G401.6 (cell line): Measurements from ENCODE around the gene DDA1.
A peak's percentile ranks its signal among the peaks of the same experiment; 100 is the strongest.

ENCODE experiments used
- FAIRE-seq: peaks from 2 replicates; lab custom pipeline; 2012; peaks lifted over from hg19 to GRCh38; lab: Jason Lieb, UNC

DDA1 gene

DNA sequence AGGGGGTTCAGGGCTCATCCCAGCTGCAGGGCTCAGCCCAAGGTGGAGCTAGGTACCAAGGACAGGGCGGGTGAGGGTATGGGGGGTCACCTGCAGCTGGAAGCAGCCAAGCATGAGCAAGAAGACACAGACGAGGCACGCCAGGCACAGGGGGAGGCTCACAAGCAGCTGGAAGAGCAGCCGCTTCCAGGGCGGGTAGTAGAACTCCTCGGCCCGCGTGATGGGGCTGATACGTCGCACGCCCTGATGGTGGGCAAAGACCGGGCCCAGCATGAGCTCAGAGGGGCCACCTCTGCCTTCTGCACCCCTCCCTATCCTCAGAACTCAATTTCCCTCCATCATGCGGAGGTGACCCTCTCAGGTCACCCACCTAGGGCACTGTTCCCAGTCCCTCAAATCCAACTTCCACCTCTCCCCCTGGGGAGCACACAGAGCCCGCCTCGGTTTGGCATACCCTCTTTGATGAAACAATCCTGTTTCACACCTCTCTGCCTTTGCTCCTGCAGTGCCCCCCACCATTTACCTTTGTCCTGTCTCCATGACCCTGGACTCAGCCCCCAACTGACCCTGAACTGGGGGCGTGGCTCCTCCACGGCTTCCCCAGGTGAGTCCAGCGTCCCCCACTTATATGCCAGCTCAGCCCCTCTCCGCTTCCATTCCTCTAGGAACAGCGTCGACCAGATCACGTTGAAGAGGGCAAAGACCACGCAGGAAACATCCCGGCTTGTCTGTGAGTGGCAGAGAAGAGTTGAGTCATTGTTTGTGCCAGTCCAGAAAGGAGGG, 21.1 kb downstream of the DDA1 start:
- FAIRE-seq = no peak

DNA sequence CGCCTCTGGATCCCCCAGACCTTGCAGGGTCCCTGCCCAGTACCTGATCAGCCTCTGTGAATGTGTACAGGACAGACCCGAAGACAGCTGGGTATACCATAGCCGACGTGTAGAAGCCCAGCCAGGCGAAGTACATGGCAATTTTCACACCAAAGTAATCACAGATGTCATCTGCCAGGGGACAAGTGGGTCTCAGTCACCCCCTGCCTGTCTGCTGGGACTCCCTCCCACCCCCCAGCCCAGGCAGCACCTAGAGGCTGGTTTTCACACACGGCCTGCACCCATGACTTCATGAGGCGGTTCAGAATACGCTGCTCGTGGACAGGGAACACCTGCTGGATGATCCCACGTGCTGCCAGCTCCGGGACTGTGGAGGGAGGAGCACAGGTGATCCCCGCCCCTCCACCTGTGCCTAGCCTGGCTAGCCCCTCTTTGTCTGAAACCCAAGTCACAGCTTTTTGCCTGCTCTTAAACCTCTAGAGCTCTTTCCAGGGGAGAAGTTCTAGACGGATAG, 21.7 kb downstream of the DDA1 start:
- FAIRE-seq = no peak

- no peak for FAIRE-seq
These were observed 23.0 kb downstream of the DDA1 start for GRCh38 chr19:17332360-17332676.

DNA sequence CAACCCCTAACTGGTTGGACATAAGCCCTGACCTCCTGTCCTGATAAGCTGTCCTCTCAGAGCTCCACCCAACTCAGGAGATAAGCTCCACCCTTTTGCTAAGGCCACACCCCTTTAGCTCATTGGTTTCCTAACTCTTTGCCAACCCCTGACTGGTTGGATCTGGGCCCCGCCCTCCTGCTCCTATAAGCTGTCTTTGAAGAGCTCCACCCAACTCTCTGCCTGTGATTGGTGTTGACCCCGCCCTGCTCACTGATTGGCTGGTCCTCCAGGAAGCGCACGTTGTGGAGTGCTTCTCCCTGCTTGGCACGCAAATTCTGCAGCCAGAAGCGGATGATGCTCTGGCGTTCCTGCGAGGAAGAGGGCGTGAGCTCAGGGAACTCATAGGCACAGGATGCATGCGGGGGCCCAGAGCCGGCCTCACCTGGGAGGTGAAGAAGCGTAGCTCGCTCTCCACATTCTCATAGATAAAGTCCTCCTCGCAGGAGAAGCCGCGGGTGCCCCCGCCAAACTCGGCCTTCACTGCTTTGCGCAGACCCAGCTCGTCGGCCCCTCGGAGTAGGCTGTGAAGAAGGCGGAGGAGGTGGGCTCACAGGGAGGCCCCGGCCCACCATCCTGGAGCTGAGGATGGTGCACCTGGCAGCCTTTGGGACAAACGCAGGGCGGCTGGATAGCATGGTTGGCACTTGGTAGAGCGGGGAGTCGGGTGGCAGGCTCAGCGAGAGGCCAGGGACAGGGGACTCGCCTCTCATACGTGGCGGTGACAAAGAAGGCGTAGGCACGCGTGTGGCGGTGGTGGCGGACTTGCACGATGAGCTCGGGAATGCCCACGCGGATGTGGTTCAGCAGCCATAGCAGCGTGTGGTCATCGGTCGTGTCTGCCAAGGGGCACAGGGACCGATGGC, 23.6 kb downstream of the DDA1 start:
- FAIRE-seq = no peak

DNA sequence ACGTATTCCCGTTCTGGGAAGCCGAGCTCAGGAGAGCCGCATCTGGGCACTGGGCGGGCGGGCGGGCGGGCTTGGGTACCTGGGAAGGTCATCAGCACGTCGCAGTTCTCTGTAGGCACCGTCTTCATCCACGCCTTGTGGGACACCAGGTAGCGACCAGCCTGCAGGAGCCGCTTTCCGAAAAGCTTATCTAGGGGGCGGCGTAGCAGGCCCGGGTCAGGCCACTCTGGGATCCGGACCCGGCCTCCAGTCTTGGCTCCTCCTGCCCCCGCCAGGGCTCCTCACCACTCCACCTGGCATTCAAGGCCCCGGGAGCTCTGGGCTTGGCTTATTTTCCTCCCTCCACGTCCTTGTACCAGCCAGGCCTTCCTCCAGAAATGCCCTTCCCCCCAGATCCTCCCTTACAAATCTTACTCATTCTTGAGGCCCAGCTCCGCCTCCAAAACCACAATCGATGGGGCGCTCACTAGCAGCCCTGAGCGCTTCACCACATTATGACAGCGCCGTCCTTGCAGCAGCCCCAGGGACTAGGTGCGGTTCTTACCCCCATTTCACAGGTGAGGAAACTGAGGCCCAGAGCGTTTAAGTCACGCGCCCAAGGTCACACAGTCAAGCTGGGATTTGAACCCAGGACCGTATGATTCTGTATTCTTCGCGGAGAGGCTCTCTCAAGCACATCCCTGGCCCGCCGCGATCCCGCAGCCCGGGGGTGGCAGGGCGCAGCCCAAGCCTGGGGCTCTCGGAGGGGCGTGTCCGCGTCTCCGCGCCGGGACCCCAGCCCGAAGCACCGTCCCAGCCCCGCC, 24.4 kb downstream of the DDA1 start:
- no peak for FAIRE-seq

DNA sequence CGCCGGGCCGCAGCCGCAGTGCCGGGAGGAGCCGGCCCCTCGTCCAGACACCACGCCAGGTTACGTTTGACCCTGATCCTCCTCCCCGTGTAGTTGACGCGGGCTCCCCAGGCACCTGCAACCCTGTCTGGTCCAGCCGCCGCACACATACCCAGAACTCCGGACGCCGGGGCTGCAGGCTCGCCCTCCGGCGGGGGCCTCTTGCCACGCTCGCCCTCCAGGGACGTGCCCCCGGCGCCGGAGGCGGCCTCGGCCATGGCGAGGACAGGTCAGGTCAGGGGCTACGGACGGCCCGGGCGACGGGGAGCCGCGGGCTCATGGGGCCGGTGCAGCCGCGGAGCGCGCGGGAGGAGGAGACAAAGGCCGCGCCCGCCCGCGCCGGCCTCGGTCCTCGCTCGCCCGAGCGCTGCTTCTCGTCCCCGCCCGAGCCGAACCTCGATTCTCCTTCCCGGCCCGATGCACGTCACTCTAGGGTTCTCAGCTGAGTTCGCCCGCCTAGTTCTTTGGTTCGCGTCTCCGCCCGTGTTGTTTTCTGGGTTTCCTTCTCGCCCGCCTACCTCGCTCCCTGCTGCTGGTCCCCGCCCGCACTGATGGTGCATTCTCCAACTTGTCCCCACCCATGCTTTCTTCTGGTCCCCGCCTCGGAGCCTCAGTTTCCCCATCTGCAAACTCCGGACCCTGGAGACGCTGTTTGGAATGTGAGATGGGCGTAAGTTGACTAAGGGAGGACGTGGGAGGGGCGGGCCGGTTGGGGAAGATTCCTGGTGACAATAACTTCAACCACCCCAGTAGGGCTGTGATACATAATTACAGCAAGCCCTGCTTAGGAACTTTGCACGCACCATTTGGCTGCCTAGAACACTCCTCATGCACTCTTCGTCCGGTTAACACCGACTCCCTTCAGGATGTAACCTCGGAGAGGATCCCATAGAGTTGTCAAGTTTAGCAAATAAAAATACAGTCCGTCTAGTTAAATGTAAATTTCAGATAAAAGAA, 25.3 kb downstream of the DDA1 start, which contains the start of gene ANO8:
TSS of gene ANO8 (minus strand) at position 442 of the 996 bp plus-strand sequence. CDS start at position 257, 185 bp downstream.
- FAIRE-seq = peak; percentile 86

- FAIRE-seq = no peak
These were observed 26.2 kb downstream of the DDA1 start for GRCh38 chr19:17335575-17335974.

- peak; percentile 98 for FAIRE-seq
These were observed 27.7 kb downstream of the DDA1 start, which contains the start of gene GTPBP3 for GRCh38 chr19:17336872-17337674. GTPBP3 (plus strand) TSS chr19:17337553; CDS start chr19:17337612, 59 bp downstream.

DNA sequence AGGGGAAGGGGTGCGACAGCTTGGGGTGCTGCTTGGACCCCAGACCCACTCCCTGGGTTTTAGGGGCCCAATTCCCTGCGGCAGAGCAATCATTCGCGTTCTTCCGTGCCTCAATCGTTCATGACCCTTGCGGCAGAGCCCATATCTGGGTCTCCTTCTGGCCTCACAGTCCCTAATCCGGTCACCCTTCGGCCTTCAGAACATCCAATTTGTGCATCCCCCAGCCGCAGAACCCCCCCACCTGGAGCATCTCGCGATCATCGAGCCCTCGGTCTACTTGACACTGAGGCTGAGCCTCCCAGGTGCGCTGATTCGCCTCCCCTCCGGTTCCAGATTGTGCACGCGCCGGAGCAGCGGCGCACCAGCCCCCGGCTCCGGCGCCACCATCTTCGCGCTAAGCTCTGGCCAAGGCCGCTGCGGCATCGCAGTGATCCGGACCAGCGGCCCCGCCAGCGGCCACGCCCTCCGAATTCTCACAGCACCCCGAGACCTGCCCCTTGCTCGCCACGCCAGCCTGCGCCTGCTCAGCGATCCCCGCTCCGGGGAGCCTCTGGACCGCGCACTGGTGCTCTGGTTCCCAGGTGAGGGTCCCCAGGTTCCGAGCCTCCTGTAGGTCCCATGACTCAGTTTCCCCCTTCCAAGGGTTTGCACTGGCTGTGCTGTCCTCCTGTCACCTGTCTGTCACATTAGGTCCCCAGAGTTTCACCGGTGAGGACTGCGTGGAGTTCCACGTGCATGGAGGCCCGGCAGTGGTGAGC, 28.5 kb downstream of the DDA1 start:
- no peak for FAIRE-seq

GRCh38 chr19:17338433-17339078, 29.2 kb downstream of the DDA1 start:
- no peak for FAIRE-seq

DNA sequence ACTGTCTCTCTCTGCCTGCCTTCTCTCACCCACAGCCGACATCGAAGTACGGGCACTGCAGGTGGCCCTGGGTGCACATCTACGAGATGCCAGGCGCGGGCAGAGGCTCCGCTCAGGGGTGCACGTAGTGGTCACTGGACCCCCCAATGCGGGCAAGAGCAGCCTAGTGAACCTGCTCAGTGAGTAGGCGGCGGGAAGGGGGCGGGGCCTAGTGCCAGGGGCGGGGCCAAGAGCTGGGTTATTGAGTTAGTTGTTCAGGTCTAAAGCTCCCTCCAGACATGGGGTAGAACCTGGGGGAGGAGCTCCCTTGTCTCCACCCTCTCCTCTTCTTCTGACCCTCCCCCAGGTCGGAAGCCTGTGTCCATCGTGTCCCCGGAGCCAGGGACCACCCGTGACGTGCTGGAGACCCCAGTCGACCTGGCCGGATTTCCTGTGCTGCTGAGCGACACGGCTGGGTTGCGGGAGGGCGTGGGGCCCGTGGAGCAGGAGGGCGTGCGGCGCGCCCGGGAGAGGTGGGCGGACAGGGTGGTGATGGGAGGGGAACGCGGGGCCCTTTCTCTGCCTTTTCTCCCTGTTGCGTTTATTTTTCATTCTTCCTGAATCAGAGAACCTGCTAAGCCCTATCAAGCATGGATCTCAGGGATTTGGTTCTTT, 29.9 kb downstream of the DDA1 start:
- no peak for FAIRE-seq

- FAIRE-seq = no peak
These were observed 31.0 kb downstream of the DDA1 start for GRCh38 chr19:17340302-17340870.

DNA sequence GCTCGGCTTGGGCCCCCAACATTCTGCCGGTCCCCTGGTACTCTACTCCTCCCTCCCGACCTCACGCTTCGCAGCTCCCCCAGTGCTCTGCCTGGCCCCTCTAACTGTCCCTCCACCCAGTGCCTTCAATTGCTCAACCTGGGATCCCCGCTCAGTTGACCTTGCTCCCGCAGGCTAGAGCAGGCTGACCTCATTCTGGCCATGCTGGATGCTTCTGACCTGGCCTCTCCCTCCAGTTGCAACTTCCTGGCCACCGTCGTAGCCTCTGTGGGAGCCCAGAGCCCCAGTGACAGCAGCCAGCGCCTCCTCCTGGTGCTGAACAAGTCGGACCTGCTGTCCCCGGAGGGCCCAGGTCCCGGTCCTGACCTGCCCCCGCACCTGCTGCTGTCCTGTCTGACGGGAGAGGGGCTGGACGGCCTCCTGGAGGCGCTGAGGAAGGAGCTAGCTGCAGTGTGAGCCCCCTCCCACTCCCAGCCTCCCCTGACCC, 31.6 kb downstream of the DDA1 start:
- no peak for FAIRE-seq

DNA sequence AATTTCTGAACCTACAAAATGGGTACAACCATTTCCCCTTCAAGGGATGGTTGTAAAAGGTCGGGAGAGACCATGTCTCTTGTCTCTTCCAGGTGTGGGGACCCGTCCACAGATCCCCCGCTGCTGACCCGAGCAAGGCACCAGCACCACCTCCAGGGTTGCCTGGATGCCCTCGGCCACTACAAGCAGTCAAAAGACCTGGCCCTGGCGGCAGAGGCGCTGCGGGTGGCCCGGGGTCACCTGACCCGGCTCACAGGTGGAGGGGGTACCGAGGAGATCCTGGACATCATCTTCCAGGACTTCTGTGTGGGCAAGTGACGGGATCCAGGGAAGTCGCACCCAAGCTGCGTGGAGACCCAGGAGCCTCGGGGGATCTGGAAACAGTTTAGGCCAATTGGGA, 32.0 kb downstream of the DDA1 start:
- FAIRE-seq = no peak

GRCh38 chr19:17341845-17342244, 32.5 kb downstream of the DDA1 start:
- no peak for FAIRE-seq

GRCh38 chr19:17346109-17346671, 36.8 kb downstream of the DDA1 start:
- FAIRE-seq = peak; percentile 74

- FAIRE-seq = no peak
These were observed 38.0 kb downstream of the DDA1 start for GRCh38 chr19:17347361-17347760.
